Measurements from ENCODE around the gene ROS1.

The ROS1 gene

DNA sequence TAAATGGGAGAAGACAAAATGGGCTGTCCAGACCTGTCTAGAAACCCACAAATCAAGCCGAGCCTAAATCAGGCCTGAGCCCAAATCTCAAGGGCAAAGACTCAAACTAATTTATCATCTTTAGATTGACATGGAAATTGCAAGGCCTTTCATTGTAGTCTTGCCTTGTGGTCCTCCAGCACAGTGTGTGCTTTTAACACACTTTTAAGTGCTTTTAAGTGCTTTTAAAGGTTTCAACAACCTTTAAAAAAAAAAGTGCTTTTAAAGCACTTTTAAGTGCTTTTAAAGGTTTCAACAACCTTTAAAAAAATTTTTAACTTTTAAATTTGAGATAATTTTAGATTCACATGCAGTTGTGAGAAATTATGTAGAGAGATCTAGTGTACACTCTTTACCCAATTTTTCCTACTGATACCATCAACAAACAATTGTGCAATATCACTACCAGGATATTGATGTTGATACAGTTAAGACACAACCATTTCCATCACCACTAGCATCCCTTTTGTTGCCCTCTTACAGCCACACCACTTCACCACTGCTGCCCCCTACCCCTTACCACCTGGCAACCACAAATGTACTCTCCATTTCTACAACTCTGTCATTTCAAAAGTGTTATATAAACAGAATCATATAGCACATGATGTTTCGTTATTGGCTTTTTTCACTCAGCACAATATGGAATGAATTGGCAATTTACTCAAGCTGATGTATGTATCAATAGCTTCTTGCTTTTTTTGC is 33.6 kb upstream of the ROS1 start:
- Histone ChIP-seq H3K4me1 (ENCODE audit: insufficient read depth, low read length, severe bottlenecking) (no peaks in the 10 kb centered on the region), H4K20me1 (ENCODE audit: insufficient read depth, low read length) (no peaks in the 10 kb centered on the region), H2AFZ (ENCODE audit: low read length) (no peak overlapping the region), H3K27ac (ENCODE audit: low read depth, low read length, poor library complexity, severe bottlenecking) (no peak overlapping the region), H3K4me3 (ENCODE audit: low read depth, low read length, poor library complexity, severe bottlenecking) (no peak overlapping the region), H3K79me2 (ENCODE audit: insufficient read depth, low read length) (no peaks in the 10 kb centered on the region), H3K36me3 (ENCODE audit: insufficient read depth, low read length) (no peaks in the 10 kb centered on the region), H3K27me3 (ENCODE audit: insufficient read depth, low read length) (no peaks in the 10 kb centered on the region), H3K9me2 (ENCODE audit: low read depth, low read length) (no peaks in the 10 kb centered on the region), H3K9ac (ENCODE audit: low read length) (no peak overlapping the region), H3F3A (ENCODE audit: insufficient read depth, low read length) (no peaks in the 10 kb centered on the region), H3K9me3 (ENCODE audit: low read length) (no peaks in the 10 kb centered on the region), H3K4me2 (ENCODE audit: low read length) (no peak overlapping the region)
- TF ChIP-seq EZH2 (IDR thresholded peaks at IDR 0.05; ENCODE audit: borderline replicate concordance, low read length) = no peak
- TF ChIP-seq, protein P1, sequence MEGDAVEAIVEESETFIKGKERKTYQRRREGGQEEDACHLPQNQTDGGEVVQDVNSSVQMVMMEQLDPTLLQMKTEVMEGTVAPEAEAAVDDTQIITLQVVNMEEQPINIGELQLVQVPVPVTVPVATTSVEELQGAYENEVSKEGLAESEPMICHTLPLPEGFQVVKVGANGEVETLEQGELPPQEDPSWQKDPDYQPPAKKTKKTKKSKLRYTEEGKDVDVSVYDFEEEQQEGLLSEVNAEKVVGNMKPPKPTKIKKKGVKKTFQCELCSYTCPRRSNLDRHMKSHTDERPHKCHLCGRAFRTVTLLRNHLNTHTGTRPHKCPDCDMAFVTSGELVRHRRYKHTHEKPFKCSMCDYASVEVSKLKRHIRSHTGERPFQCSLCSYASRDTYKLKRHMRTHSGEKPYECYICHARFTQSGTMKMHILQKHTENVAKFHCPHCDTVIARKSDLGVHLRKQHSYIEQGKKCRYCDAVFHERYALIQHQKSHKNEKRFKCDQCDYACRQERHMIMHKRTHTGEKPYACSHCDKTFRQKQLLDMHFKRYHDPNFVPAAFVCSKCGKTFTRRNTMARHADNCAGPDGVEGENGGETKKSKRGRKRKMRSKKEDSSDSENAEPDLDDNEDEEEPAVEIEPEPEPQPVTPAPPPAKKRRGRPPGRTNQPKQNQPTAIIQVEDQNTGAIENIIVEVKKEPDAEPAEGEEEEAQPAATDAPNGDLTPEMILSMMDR (IDR thresholded peaks at IDR 0.05; ENCODE audit: low read length) = no peak

DNA sequence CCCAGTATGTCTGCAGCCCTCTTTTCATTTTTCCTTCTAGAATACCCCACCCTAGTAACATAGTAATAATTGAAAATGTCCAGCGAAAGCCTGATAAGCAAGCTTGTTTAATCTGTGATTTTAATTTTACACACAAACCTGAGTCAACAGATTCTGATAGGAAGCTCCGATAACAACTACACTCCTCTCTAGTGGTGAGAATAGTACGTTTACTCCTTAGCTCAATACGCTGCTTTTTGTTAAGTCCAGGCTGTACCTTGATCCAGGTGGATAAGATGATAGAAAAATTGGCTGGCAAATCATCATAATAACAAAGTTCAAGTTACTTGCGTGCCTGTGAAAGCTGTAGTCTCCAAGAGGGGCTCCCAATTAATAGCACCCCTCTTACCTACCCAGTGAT is 31.3 kb upstream of the ROS1 start:
- Histone ChIP-seq H3F3A (ENCODE audit: insufficient read depth, low read length) (no peaks in the 10 kb centered on the region), H3K9me2 (ENCODE audit: low read depth, low read length) (no peaks in the 10 kb centered on the region), H3K9ac (ENCODE audit: low read length) (no peak overlapping the region), H3K36me3 (ENCODE audit: insufficient read depth, low read length) (no peaks in the 10 kb centered on the region), H3K4me2 (ENCODE audit: low read length) (no peak overlapping the region), H3K4me1 (ENCODE audit: insufficient read depth, low read length, severe bottlenecking) (no peaks in the 10 kb centered on the region), H3K4me3 (ENCODE audit: low read depth, low read length, poor library complexity, severe bottlenecking) (no peak overlapping the region), H3K79me2 (ENCODE audit: insufficient read depth, low read length) (no peaks in the 10 kb centered on the region), H4K20me1 (ENCODE audit: insufficient read depth, low read length) (no peaks in the 10 kb centered on the region), H3K27me3 (ENCODE audit: insufficient read depth, low read length) (no peaks in the 10 kb centered on the region), H3K27ac (ENCODE audit: low read depth, low read length, poor library complexity, severe bottlenecking) (no peak overlapping the region), H2AFZ (ENCODE audit: low read length) (no peak overlapping the region), H3K9me3 (ENCODE audit: low read length) (no peaks in the 10 kb centered on the region)
- no peak for TF ChIP-seq EZH2 (IDR thresholded peaks at IDR 0.05; ENCODE audit: borderline replicate concordance, low read length)

DNA sequence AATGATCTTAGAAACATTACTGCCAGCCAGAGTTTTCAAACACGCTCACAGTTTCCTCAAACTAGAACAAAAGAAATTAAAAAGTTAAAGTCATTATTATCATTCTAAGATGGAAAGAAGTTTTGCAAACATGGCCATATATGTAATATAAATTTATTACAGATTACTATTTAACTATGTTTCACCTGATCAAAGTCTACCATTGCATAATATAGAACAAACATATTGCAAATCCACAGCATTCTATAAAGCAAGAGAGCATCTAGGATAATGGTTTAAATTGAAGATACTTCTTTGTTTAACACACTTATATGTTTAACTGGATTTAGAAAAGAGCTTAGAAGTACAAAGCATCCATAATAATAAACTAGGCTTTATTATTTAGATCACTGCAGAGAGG is 30.5 kb upstream of the ROS1 start:
- H3K9ac ChIP-seq (ENCODE audit: low read length) = no peak overlapping the region
- H3K27me3 ChIP-seq (ENCODE audit: insufficient read depth, low read length) = no peaks in the 10 kb centered on the region
- TF ChIP-seq, protein P1 (IDR thresholded peaks at IDR 0.05; ENCODE audit: low read length) = no peak
- no peak for TF ChIP-seq EZH2 (IDR thresholded peaks at IDR 0.05; ENCODE audit: borderline replicate concordance, low read length)
- H3K79me2 ChIP-seq (ENCODE audit: insufficient read depth, low read length) = no peaks in the 10 kb centered on the region
- H3K27ac ChIP-seq (ENCODE audit: low read depth, low read length, poor library complexity, severe bottlenecking) = no peak overlapping the region
- no peaks in the 10 kb centered on the region for H3K4me1 ChIP-seq (ENCODE audit: insufficient read depth, low read length, severe bottlenecking)
- no peaks in the 10 kb centered on the region for H3K36me3 ChIP-seq (ENCODE audit: insufficient read depth, low read length)
- no peak overlapping the region for H3K4me2 ChIP-seq (ENCODE audit: low read length)
- H3F3A ChIP-seq (ENCODE audit: insufficient read depth, low read length) = no peaks in the 10 kb centered on the region
- H4K20me1 ChIP-seq (ENCODE audit: insufficient read depth, low read length) = no peaks in the 10 kb centered on the region
- H3K9me2 ChIP-seq (ENCODE audit: low read depth, low read length) = no peaks in the 10 kb centered on the region
- H3K4me3 ChIP-seq (ENCODE audit: low read depth, low read length, poor library complexity, severe bottlenecking) = no peak overlapping the region
- H3K9me3 ChIP-seq (ENCODE audit: low read length) = no peaks in the 10 kb centered on the region
- no peak overlapping the region for H2AFZ ChIP-seq (ENCODE audit: low read length)

DNA sequence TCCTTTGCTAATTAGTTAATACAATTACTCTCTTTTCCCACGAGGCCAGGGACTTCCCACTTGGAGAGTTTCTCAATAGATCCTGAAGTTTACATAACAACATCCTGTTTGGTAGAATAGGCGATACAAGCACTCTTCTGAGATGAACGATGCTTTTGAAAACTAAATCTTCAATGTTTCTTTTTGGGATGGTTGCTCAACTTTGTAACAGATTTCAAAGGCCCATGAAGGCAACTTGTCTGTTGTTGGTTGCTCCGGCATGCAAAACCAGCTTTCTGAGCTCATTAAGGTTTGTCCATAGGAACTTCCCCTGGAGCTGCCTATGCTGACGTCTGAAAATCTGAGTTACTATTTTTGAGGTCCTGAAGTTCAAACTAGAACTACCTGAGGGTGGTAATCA is 25.9 kb upstream of the ROS1 start:
- Histone ChIP-seq H3K27me3 (ENCODE audit: insufficient read depth, low read length) (no peaks in the 10 kb centered on the region), H3K36me3 (ENCODE audit: insufficient read depth, low read length) (no peaks in the 10 kb centered on the region), H3K27ac (ENCODE audit: low read depth, low read length, poor library complexity, severe bottlenecking) (no peak overlapping the region), H2AFZ (ENCODE audit: low read length) (no peak overlapping the region), H3F3A (ENCODE audit: insufficient read depth, low read length) (no peaks in the 10 kb centered on the region), H3K4me1 (ENCODE audit: insufficient read depth, low read length, severe bottlenecking) (no peaks in the 10 kb centered on the region), H4K20me1 (ENCODE audit: insufficient read depth, low read length) (no peaks in the 10 kb centered on the region), H3K4me2 (ENCODE audit: low read length) (no peak overlapping the region), H3K79me2 (ENCODE audit: insufficient read depth, low read length) (no peaks in the 10 kb centered on the region), H3K9me3 (ENCODE audit: low read length) (no peaks in the 10 kb centered on the region), H3K9me2 (ENCODE audit: low read depth, low read length) (no peaks in the 10 kb centered on the region), H3K4me3 (ENCODE audit: low read depth, low read length, poor library complexity, severe bottlenecking) (no peak overlapping the region), H3K9ac (ENCODE audit: low read length) (no peak overlapping the region)
- no peak for TF ChIP-seq EZH2 (IDR thresholded peaks at IDR 0.05; ENCODE audit: borderline replicate concordance, low read length)
- TF ChIP-seq, protein P1 (IDR thresholded peaks at IDR 0.05; ENCODE audit: low read length) = no peak

Measured in OCI-LY1 (cell line).